HG03469 (cell line): Measurements from ENCODE around the gene HEATR5B.

Experiments
- ATAC-seq: cut with Tn5 transposase; IDR thresholded peaks from one replicate; pipeline ENCODE4 v1.9.1; 2021; ENCODE audit warnings: mild to moderate bottlenecking, moderate library complexity, moderate number of reproducible peaks; ENCODE audit not compliant: unreplicated experiment

The HEATR5B gene

DNA sequence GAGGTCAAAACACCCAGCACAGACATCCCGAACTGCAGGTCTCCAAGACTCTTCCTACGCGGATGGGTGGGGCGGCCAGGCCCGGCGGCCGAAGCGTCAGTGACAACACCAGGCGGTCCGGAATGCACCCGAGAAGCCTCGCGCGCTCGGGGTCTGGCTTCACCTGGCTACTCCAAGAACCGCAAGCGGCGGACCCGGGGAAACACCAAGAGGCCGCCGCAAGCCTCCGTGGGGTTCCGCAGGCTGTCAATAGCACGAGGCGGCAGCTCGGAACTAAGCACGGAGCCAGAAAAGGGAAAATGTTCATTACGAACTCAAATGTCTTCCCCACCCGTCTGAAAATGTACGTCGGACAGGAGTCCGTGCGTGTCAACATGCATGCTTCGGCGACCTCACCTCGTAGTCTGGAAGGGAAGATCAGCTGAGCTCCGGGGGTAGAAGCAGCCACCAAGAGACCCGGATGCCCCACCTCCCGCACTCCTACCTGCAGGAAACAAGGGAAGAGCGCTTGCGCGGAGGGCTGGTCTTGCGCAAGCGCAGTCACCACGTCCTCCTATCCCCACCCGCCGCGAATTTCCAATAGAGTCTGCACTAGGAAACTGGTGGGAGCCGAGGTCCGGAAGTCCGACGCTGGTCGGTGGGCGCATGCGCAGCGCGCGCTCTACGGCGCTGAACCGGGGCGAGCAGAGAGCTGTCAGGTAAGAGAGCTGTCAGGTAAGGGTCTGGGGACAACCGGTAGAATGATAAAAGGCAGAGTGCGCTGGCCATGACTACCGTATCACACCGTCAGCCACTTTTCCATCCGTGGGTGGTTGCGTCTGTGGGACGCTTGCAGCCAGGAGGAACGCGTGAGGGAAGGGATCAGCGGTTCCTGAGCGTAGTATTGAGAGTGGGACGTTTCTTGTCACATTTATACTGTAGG is at the start of gene HEATR5B, which contains the start of gene GPATCH11:
HEATR5B (minus strand) TSS at position 500 of the 922 bp plus-strand sequence. CDS start 958 bp downstream, outside the sequence.
GPATCH11 (plus strand) TSS at position 646 of the 922 bp plus-strand sequence. CDS start 3,864 bp downstream, outside the sequence.
- peak; percentile 66 for ATAC-seq

GRCh38 chr2:37132914-37133313 is 48.7 kb upstream of the HEATR5B start:
- ATAC-seq = no peak

DNA sequence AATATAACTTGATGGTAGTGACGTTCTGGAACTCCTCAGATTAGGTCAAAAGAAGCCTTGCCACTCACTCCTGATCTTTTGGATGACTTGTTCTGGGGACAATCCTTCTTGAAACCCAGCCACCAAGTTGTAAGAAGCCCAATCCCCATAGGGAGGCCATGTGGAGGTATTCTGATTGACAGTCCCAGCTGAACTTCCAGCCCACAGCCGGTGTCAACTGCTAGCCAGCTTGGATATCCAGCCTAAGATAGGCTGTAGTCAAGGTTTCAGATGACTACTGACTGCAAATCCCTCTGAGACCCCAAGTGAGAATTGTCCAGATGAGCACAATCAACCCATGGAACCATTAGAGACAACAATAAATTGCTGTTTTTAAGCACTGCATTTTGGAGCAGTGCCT is 41.2 kb upstream of the HEATR5B start:
- ATAC-seq = no peak

GRCh38 chr2:37119157-37119556 is 35.0 kb upstream of the HEATR5B start:
- no peak for ATAC-seq

- ATAC-seq = no peak
Measured at GRCh38 chr2:37117566-37117965, 33.4 kb upstream of the HEATR5B start.

GRCh38 chr2:37111958-37112357 is 27.8 kb upstream of the HEATR5B start:
- ATAC-seq = no peak

DNA sequence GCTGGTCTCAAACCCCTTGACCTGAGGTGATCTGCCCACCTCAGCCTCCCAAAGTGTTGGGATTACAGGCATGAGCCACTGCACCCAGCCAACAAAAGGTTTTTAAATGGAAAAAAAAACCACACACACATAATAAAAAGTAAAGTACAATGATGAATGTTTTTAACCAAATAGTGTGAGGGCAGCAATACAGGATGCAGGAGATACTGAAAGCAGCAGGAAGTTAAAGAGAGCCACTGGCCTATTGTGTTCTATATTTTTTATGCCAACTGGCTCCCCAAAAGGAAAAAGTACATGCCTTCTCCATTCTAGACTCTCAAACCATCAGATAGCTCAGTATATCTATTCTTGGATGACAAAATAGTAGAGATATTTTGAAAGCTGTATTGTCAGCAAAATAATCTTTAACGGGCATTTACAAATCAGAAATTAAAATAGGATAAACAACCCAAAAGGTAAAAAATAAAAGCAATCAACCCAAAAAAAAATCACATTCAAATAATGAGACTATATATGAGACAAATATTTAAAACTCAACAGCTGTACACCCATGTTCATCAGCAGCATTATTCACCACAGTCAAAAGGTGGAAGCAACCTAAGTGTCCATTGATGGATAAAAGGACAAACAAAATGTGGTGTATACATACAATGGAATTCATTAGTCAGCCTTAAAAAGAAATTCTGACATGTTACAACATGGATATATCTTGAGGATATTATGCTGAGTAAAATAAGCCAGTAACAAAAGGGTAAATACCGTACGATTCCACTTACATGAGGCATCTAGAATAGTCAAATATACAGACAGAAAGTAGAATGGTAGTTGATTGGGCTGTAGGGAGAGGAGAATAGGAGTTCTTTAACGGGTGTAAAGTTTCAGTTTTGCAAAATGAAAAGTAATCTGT is 26.4 kb upstream of the HEATR5B start:
- ATAC-seq = no peak

- no peak for ATAC-seq
Measured at GRCh38 chr2:37109523-37109922, 25.4 kb upstream of the HEATR5B start.

- no peak for ATAC-seq
Measured at GRCh38 chr2:37105150-37105549, 21.0 kb upstream of the HEATR5B start.

- no peak for ATAC-seq
Measured at GRCh38 chr2:37104178-37104577, 20.0 kb upstream of the HEATR5B start.

- no peak for ATAC-seq
Measured at GRCh38 chr2:37102588-37102987, 18.4 kb upstream of the HEATR5B start.

DNA sequence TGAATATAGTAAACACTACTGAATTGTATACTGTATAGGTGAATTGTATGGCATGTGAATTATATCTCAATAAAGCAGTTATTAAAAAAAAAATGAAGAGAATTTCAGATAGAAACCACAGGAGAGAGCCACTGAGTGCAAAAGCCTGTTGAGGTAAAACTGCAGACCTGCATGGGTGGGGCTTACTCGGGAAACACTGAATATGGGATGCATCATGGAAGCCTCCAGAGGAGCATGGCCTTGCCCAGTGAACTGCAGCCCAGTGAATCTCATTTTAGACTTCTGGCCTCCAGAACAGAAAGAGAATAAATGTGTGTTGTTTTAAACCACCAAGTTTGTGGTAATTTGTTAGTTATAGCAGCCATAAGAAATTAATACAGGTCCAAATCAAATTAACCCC is 15.9 kb upstream of the HEATR5B start:
- no peak for ATAC-seq

GRCh38 chr2:37098416-37099118 is 14.4 kb upstream of the HEATR5B start:
- ATAC-seq = no peak

- no peak for ATAC-seq
Measured at GRCh38 chr2:37096568-37096967, 12.4 kb upstream of the HEATR5B start.

DNA sequence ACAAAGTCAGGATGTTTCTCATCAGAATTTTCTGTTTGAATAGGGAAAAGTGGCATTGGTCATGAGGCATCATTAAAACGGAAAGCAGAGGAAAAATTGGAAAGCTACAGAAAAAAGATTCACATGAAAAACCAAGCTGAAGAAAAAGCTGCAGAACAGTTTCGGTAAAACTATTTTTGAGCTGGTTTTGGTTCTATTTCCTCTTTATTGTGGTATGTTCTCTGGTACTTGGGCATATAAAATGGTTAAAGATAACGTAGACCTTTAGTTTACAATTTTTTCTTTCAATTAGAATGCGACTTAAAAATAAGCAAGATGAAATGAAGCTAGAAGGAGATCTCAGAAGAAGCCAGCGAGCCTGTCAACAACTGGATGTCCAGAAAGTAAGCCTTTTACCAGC is 7.7 kb upstream of the HEATR5B start:
- ATAC-seq = peak; percentile 32

- peak; percentile 69 for ATAC-seq
Measured at GRCh38 chr2:37090019-37090477, 5.9 kb upstream of the HEATR5B start.

DNA sequence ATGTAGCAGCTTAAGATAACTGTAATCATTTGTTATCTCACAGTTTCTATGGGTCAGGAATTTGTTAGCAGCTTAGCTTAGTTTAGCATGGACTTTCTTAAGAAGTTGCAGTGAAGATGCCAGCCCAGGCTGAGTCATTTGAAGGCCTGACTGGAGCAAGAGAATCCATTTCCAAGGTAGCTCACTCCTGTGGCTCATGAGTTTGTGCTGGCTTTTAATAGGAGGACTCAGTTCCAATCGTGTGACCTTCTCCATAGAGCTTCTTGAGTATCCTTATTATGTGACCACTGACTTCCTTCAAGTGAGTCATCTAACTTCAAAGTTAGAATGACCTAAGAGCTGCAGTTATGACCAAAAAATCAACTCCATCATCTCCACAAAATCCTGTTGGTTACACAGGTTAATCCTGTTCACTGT is 1.6 kb upstream of the HEATR5B start:
- ATAC-seq = no peak

DNA sequence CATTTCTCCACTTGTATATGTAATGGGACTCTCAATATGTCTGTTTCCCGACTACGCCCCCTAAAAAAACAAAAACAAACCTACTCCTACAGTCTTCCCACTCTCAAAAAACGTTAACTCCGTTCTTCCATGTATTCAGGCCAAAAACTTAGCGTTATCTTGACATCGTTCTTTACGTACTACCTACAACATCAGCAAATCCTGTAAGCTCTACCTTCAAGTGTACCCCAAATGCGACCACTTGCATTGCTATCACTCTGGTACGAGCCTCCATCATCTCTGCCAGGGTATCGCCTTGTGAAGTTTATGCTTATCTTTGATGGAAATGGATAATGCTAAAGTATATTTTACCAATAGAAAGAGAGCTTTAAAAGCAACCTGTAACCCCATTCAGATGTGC is 625 bp upstream of the HEATR5B start:
- ATAC-seq = no peak

DNA sequence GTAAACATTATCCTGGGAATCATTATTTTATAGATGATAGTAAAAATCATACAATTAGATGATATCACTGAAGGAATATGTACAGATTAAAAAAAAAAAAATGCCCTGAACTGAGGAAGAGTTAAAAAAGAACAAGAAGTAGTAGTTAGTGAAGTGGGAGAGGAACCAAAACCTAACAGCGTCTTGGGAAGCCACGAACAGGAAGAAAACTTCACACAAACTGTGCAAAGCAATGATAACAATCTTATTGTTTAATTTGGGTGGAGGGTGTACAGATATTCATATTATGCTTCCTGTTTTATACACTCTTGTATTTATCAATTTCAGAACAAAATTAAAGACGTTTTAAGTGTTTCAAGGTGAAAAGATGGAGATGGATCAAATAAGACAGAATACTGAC is 3.5 kb downstream of the HEATR5B start:
- no peak for ATAC-seq

DNA sequence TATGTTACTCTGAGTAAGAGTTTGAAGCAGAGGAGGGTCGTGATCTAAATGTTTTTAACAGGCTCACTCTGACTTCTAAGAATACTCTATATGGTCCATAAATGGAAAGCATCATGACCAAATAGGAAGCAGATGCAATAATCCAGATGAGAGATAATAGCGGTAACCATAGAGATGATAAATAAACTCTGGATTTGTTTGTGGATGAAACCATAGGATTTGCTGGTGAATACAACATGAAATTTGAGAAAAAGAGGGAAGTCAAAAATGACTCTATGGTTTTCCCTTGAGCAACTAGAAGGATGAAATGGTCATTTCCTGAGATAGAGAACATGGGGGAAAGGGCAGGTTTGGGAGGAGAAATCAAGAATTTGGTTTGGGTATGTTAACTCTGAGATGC is 3.9 kb downstream of the HEATR5B start:
- ATAC-seq = no peak

GRCh38 chr2:37070931-37071330 is 13.2 kb downstream of the HEATR5B start:
- ATAC-seq = no peak
